ENCODE data around the gene RBFOX2.

Gene RBFOX2

GRCh38 chr22:35695202-35695601 is 333.4 kb downstream of the RBFOX2 start:
- no peak for DNase-seq (ENCODE audit: low spot score)

GRCh38 chr22:35690001-35690400 is 338.6 kb downstream of the RBFOX2 start:
- DNase-seq (ENCODE audit: low spot score), result no peak

GRCh38 chr22:35688913-35689675 is 339.5 kb downstream of the RBFOX2 start:
- no peak for DNase-seq (ENCODE audit: low spot score)

All from CD4-positive, alpha-beta T cell treated with Interleukin-15 for 4 hours (primary cell).